Endothelial cell of umbilical vein (primary cell): Measurements from ENCODE around the gene CHID1. TPM values are rescaled to one million over a fixed set of nuclear protein-coding genes. Genes with fewer than 3 reads are reported as not detected.

Experiments
- BruUV-seq: library from RNA; stranded (reverse); fragments of 400-500 nt; replicated peaks from 2 replicates; lab custom pipeline; 2021; lab: Mats Ljungman, UMichigan
- CTCF ChIA-PET: fragments of 300-600, 350-600 bp; sonication (Branson Sonifier 250); formaldehyde crosslinking; loops from one replicate; lab custom pipeline; 2021; ENCODE audit warnings: antibody characterized with exemption, inconsistent platforms; lab: Charles Lee
- POLR2A ChIA-PET: fragments of 300-600, 350-600 bp; sonication (Branson Sonifier 250); formaldehyde crosslinking; loops from one replicate; lab custom pipeline; 2021; ENCODE audit warnings: antibody characterized with exemption, inconsistent platforms; lab: Charles Lee
- DNase-seq: peaks from one replicate; pipeline ENCODE4 v3.0.0-alpha.2; 2011; ENCODE audit warnings: low read depth, low spot score
- FAIRE-seq: peaks from 2 replicates; lab custom pipeline; 2011; peaks lifted over from hg19 to GRCh38; lab: Jason Lieb, UNC
- H2AFZ ChIP-seq: 2 replicates; pipeline ENCODE4 v1.6.0; 2012; ENCODE audit warnings: low read depth, low read length, control low read depth, inconsistent platforms
- H3K27ac ChIP-seq: 2 replicates; pipeline ENCODE4 v1.5.1; 2011; ENCODE audit warnings: low read depth, mild to moderate bottlenecking, control low read depth, low read length, moderate library complexity; ENCODE audit not compliant: insufficient read depth
- H3K27me3 ChIP-seq, 2 experiments: 2 replicates each; pipeline versions ENCODE4 v1.6.0 to v1.6.1; 2011; ENCODE audit warnings: low read length in 2 of 2, mixed read lengths in 1 of 2; ENCODE audit not compliant: control insufficient read depth in 2 of 2, insufficient read depth in 2 of 2
- H3K36me3 ChIP-seq, 2 experiments: 2 replicates in 1 of 2; 3 replicates in 1 of 2; pipeline ENCODE4 v1.5.1; 2011; ENCODE audit warnings: low read length in 2 of 2, mild to moderate bottlenecking in 1 of 2, moderate library complexity in 1 of 2; ENCODE audit not compliant: control insufficient read depth in 2 of 2, insufficient read depth in 2 of 2; ENCODE audit errors: extremely low read depth in 1 of 2
- H3K4me1 ChIP-seq: 3 replicates; pipeline ENCODE4 v1.5.1; 2011; ENCODE audit warnings: mild to moderate bottlenecking, low read length; ENCODE audit not compliant: control insufficient read depth, insufficient read depth; ENCODE audit errors: extremely low read depth
- H3K4me2 ChIP-seq: 2 replicates; pipeline ENCODE4 v1.6.1; 2011; ENCODE audit warnings: low read length, control low read depth, mixed read lengths; ENCODE audit not compliant: insufficient read depth
- H3K4me3 ChIP-seq, 3 experiments: fragments of 200-600 bp in 1 of 3; sonication (generic), shearing (Covaris generic) in 1 of 3; replicated peaks in 1 of 3; 2 replicates each; pipeline ENCODE4 v1.5.1; 2011 to 2016; ENCODE audit warnings: control low read depth in 3 of 3, low read length in 3 of 3, mild to moderate bottlenecking in 2 of 3, inconsistent platforms in 1 of 3, low read depth in 1 of 3, moderate library complexity in 1 of 3; ENCODE audit not compliant: insufficient read depth in 1 of 3
- H3K79me2 ChIP-seq: 2 replicates; pipeline ENCODE4 v1.6.0; 2012; ENCODE audit warnings: low read length, inconsistent platforms; ENCODE audit not compliant: control insufficient read depth, insufficient read depth
- H3K9ac ChIP-seq: replicated peaks from 2 replicates; pipeline ENCODE3; 2011; ENCODE audit warnings: low read length, control low read depth; ENCODE audit not compliant: insufficient read depth; ENCODE audit errors: extremely low read depth
- H3K9me1 ChIP-seq: replicated peaks from 3 replicates; pipeline ENCODE4 v1.6.0; 2011; ENCODE audit warnings: mild to moderate bottlenecking, low read length; ENCODE audit not compliant: control insufficient read depth, insufficient read depth; ENCODE audit errors: extremely low read depth
- H3K9me3 ChIP-seq: replicated peaks from 2 replicates; pipeline ENCODE4 v1.5.1; 2012; ENCODE audit warnings: low read length, inconsistent platforms; ENCODE audit not compliant: control insufficient read depth, insufficient read depth
- H4K20me1 ChIP-seq: replicated peaks from 2 replicates; pipeline ENCODE3; 2011; ENCODE audit warnings: mild to moderate bottlenecking, low read length; ENCODE audit not compliant: control insufficient read depth, insufficient read depth; ENCODE audit errors: extremely low read depth
- CTCF ChIP-seq, 2 donors: IDR thresholded peaks; 1 replicate in 1 of 2; 2 replicates in 1 of 2; pipeline ENCODE4 v1.5.1; 2011; ENCODE audit warnings: low read length in 2 of 2, mild to moderate bottlenecking in 2 of 2, moderate library complexity in 2 of 2, control low read depth in 1 of 2, inconsistent platforms in 1 of 2, low read depth in 1 of 2; ENCODE audit not compliant: insufficient read depth in 1 of 2; ENCODE audit errors: extremely low read depth in 1 of 2
- EZH2 ChIP-seq: IDR thresholded peaks from 2 replicates; pipeline ENCODE4 v1.6.1; 2012; ENCODE audit warnings: borderline replicate concordance, low read depth, mild to moderate bottlenecking, moderate library complexity, low read length, inconsistent platforms; ENCODE audit not compliant: severe bottlenecking
- FOS ChIP-seq: IDR thresholded peaks from 2 replicates; pipeline ENCODE4 v1.6.1; 2011; ENCODE audit warnings: mild to moderate bottlenecking, low read length, moderate library complexity, borderline replicate concordance; ENCODE audit not compliant: insufficient read depth
- GATA2 ChIP-seq: IDR thresholded peaks from 2 replicates; pipeline ENCODE4 v1.7.0; 2011; ENCODE audit warnings: low read depth, mild to moderate bottlenecking, moderate library complexity, mixed read lengths, low read length; ENCODE audit not compliant: insufficient read length, insufficient read depth
- JUN ChIP-seq: IDR thresholded peaks from 2 replicates; pipeline ENCODE4 v1.6.1; 2011; ENCODE audit warnings: borderline replicate concordance, low read depth; ENCODE audit not compliant: insufficient read length, insufficient read depth
- MAX ChIP-seq: IDR thresholded peaks from 2 replicates; pipeline ENCODE4 v1.6.1; 2011; ENCODE audit not compliant: insufficient read depth, insufficient read length
- MYC ChIP-seq: IDR thresholded peaks from one replicate; pipeline ENCODE4 v1.6.1; 2011; ENCODE audit warnings: mild to moderate bottlenecking, low read depth, low read length
- POLR2A ChIP-seq: IDR thresholded peaks from 2 replicates; pipeline ENCODE4 v1.6.1; 2012; ENCODE audit warnings: low read depth, mild to moderate bottlenecking, control low read depth, low read length
- POLR2AphosphoS5 ChIP-seq: IDR thresholded peaks from 2 replicates; pipeline ENCODE4 v1.6.1; 2012; ENCODE audit warnings: low read depth, mild to moderate bottlenecking, control low read depth, low read length, moderate library complexity; ENCODE audit not compliant: insufficient read depth
- dilution Hi-C: fragments of 300-500 bp; cut with MboI; formaldehyde crosslinking; loops from one replicate; pipeline ENCODE4 v1.15.0; 2019; ENCODE audit warnings: low sequenced_read_pairs; ENCODE audit not compliant: extremely low pct_ligation_motif_present
- intact Hi-C: fragments of 100-400 bp; cut with micrococcal nuclease; formaldehyde crosslinking; loops from one replicate; pipeline ENCODE4 v1.10.0; 2022
- polyA plus RNA-seq, 4 experiments: library from polyadenylated mRNA; depleted of rRNA in 3 of 4; stranded (reverse) in 3 of 4; unstranded in 1 of 4; fragments of >200 nt; gene quantifications; 2 replicates each; pipeline versions ENCODE4 v1.2.1 to v1.2.3, GENCODE V29; 2011 to 2012; ENCODE audit warnings: missing spikeins in 1 of 4
- total RNA-seq: library from RNA; stranded (reverse); gene quantifications from 2 replicates; pipeline ENCODE4 v1.2.3, GENCODE V29; 2021

Gene CHID1
- total and polyA plus RNA-seq, 2 donors (not counting 3 experiments of a cell fraction or from before 2014, with no cell fraction given), result 89.8 to 107 TPM

GRCh38 chr11:957212-957920, 46.8 kb upstream of the CHID1 start:
- TF ChIP-seq GATA2 (no peak), POLR2A (no peak), MYC (no peak), EZH2 (no peak), MAX (no peak), JUN (no peak), POLR2AphosphoS5 (no peak), CTCF (IDR thresholded peaks at IDR 0.05; ENCODE audit: extremely low read depth in 1 of 2, insufficient read depth in 1 of 2, low read depth in 1 of 2, low read length in 2 of 2) (no peak), FOS (no peak)
- no peaks in the 10 kb centered on the region for H3K9me3 ChIP-seq
- no peaks in the 10 kb centered on the region for H3K9me1 ChIP-seq
- DNase-seq (no peak), FAIRE-seq (no peak)
- peaks cover 0 to 20% of the 10 kb centered on the region in 2 experiments for H3K36me3 ChIP-seq
- H3K9ac ChIP-seq, result no peak overlapping the region
- intact Hi-C loops, result no loop called here
- H3K79me2 ChIP-seq, result peaks cover 43% of the 10 kb centered on the region
- H3K27ac ChIP-seq, result no peak overlapping the region
- POLR2A ChIA-PET, result interaction anchor here (1.1 kb wide), 1 partner anchor 17 kb away, joined by 5 read pairs; no protein-coding TSS in a partner anchor
- CTCF ChIA-PET, result no interaction called here
- H3K4me3 ChIP-seq, result no peak overlapping the region
- no peaks in the 10 kb centered on the region for H3K27me3 ChIP-seq
- dilution Hi-C loops, result no loop called here
- H3K4me2 ChIP-seq, result no peak overlapping the region
- H4K20me1 ChIP-seq, result no peaks in the 10 kb centered on the region
- no TSS peak for BruUV-seq
- no peaks in the 10 kb centered on the region for H3K4me1 ChIP-seq
- no peak overlapping the region for H2AFZ ChIP-seq
